HEK293 (cell line): ENCODE measurements around the gene PCDHGC4.

ENCODE experiments used
- CTCF ChIA-PET: fragments of 350-600 bp; formaldehyde crosslinking; extraction: SDS; loops from one replicate; lab custom pipeline; 2021; ENCODE audit warnings: antibody characterized with exemption; lab: Yijun Ruan, JAX
- POLR2A ChIA-PET: fragments of 300-600 bp; formaldehyde crosslinking; extraction: SDS; loops from one replicate; lab custom pipeline; 2020; ENCODE audit warnings: antibody characterized with exemption, inconsistent platforms; lab: Yijun Ruan, JAX
- H3K27ac ChIP-seq: fragments of 200-500 bp; sonication (Bioruptor generic); 2 replicates; pipeline ENCODE4 v1.5.1; 2014; ENCODE audit warnings: low read depth, low read length, control low read depth, inconsistent platforms; ENCODE audit errors: extremely low read depth
- H3K36me3 ChIP-seq, 2 experiments: fragments of 200-500 bp in 1 of 2; sonication (Bioruptor generic) in 1 of 2; 1 replicate in 1 of 2; 2 replicates in 1 of 2; pipeline ENCODE4 v1.5.1; 2014 to 2017; ENCODE audit warnings: inconsistent platforms in 2 of 2, low read length in 2 of 2; ENCODE audit not compliant: control insufficient read depth in 2 of 2, insufficient read depth in 1 of 2
- H3K4me1 ChIP-seq: fragments of 200-500 bp; sonication (Bioruptor generic); 2 replicates; pipeline ENCODE4 v1.5.1; 2014; ENCODE audit warnings: mild to moderate bottlenecking, low read length, inconsistent platforms; ENCODE audit not compliant: control insufficient read depth, insufficient read depth
- H3K4me3 ChIP-seq: 2 replicates; pipeline ENCODE4 v1.5.1; 2011; ENCODE audit warnings: low read depth, mild to moderate bottlenecking, control low read depth, low read length, moderate library complexity
- H3K9me3 ChIP-seq: fragments of 200-500 bp; sonication (Bioruptor generic); 2 replicates; pipeline ENCODE4 v1.5.1; 2014; ENCODE audit warnings: low read depth, low read length, inconsistent platforms; ENCODE audit not compliant: control insufficient read depth, insufficient read depth
- BCL11A ChIP-seq: fragments of 450-650 bp; formaldehyde crosslinking; IDR thresholded peaks from 2 replicates; pipeline ENCODE4 v1.5.1; 2016; ENCODE audit warnings: low read depth, missing biosample characterization, missing genetic modification characterization
- BCL6B ChIP-seq: fragments of 450-650 bp; formaldehyde crosslinking; IDR thresholded peaks from 2 replicates; pipeline ENCODE4 v1.5.1; 2017; ENCODE audit warnings: missing biosample characterization, missing genetic modification characterization
- KLF1 ChIP-seq: fragments of 450-650 bp; formaldehyde crosslinking; IDR thresholded peaks from 2 replicates; pipeline ENCODE4 v1.5.1; 2016; ENCODE audit warnings: missing biosample characterization, missing genetic modification characterization
- MZF1 ChIP-seq: fragments of 450-650 bp; formaldehyde crosslinking; IDR thresholded peaks from 2 replicates; pipeline ENCODE4 v1.5.1; 2017; ENCODE audit warnings: missing biosample characterization, missing genetic modification characterization, borderline replicate concordance
- RBAK ChIP-seq: fragments of 450-650 bp; formaldehyde crosslinking; IDR thresholded peaks from 2 replicates; pipeline ENCODE4 v1.5.1; 2016; ENCODE audit warnings: missing biosample characterization, missing genetic modification characterization
- ZBTB10 ChIP-seq: fragments of 450-650 bp; formaldehyde crosslinking; IDR thresholded peaks from 2 replicates; pipeline ENCODE4 v1.5.1; 2016; ENCODE audit warnings: missing biosample characterization, missing genetic modification characterization
- ZEB2 ChIP-seq: fragments of 450-650 bp; formaldehyde crosslinking; IDR thresholded peaks from 2 replicates; pipeline ENCODE4 v1.5.1; 2016; ENCODE audit warnings: missing biosample characterization, missing genetic modification characterization
- ZIC2 ChIP-seq: fragments of 450-650 bp; formaldehyde crosslinking; IDR thresholded peaks from 2 replicates; pipeline ENCODE4 v1.5.1; 2016; ENCODE audit warnings: missing biosample characterization, missing genetic modification characterization
- ZNF175 ChIP-seq: fragments of 450-650 bp; formaldehyde crosslinking; IDR thresholded peaks from 2 replicates; pipeline ENCODE4 v1.5.1; 2016; ENCODE audit warnings: missing biosample characterization, missing genetic modification characterization
- ZNF214 ChIP-seq: fragments of 450-650 bp; formaldehyde crosslinking; IDR thresholded peaks from 2 replicates; pipeline ENCODE4 v1.5.1; 2017; ENCODE audit warnings: missing biosample characterization, mild to moderate bottlenecking, missing genetic modification characterization, borderline replicate concordance
- ZNF221 ChIP-seq: fragments of 450-650 bp; formaldehyde crosslinking; IDR thresholded peaks from 2 replicates; pipeline ENCODE4 v1.5.1; 2017; ENCODE audit warnings: missing biosample characterization, missing genetic modification characterization, borderline replicate concordance
- ZNF23 ChIP-seq: fragments of 450-650 bp; formaldehyde crosslinking; IDR thresholded peaks from 2 replicates; pipeline ENCODE4 v1.5.1; 2016; ENCODE audit warnings: missing biosample characterization, missing genetic modification characterization, borderline replicate concordance
- ZNF26 ChIP-seq: fragments of 450-650 bp; formaldehyde crosslinking; IDR thresholded peaks from 2 replicates; pipeline ENCODE4 v1.5.1; 2016; ENCODE audit warnings: missing biosample characterization, missing genetic modification characterization
- ZNF280C ChIP-seq: fragments of 450-650 bp; formaldehyde crosslinking; IDR thresholded peaks from 2 replicates; pipeline ENCODE4 v1.5.1; 2016; ENCODE audit warnings: missing biosample characterization, missing genetic modification characterization
- ZNF404 ChIP-seq: fragments of 450-650 bp; formaldehyde crosslinking; IDR thresholded peaks from 2 replicates; pipeline ENCODE4 v1.5.1; 2017; ENCODE audit warnings: missing biosample characterization, missing genetic modification characterization
- ZNF423 ChIP-seq: fragments of 450-650 bp; formaldehyde crosslinking; IDR thresholded peaks from 2 replicates; pipeline ENCODE4 v1.5.1; 2016; ENCODE audit warnings: missing biosample characterization, missing genetic modification characterization
- ZNF449 ChIP-seq: fragments of 450-650 bp; formaldehyde crosslinking; IDR thresholded peaks from 2 replicates; pipeline ENCODE4 v1.5.1; 2017; ENCODE audit warnings: missing biosample characterization, mild to moderate bottlenecking, missing genetic modification characterization, moderate library complexity
- ZNF549 ChIP-seq: fragments of 450-650 bp; IDR thresholded peaks from 2 replicates; pipeline ENCODE4 v1.5.1; 2018; ENCODE audit warnings: missing biosample characterization, missing genetic modification characterization, mild to moderate bottlenecking, inconsistent platforms, moderate library complexity
- ZNF626 ChIP-seq: fragments of 450-650 bp; sonication (Bioruptor Pico); formaldehyde crosslinking; IDR thresholded peaks from 2 replicates; pipeline ENCODE4 v1.5.1; 2018; ENCODE audit warnings: missing biosample characterization, missing genetic modification characterization, inconsistent platforms
- ZNF776 ChIP-seq: fragments of 450-650 bp; formaldehyde crosslinking; IDR thresholded peaks from 2 replicates; pipeline ENCODE4 v1.5.0; 2017; ENCODE audit warnings: missing biosample characterization, missing genetic modification characterization, borderline replicate concordance
- ZNF830 ChIP-seq: fragments of 450-650 bp; IDR thresholded peaks from 2 replicates; pipeline ENCODE4 v1.5.0; 2018; ENCODE audit warnings: missing biosample characterization, missing genetic modification characterization, low read depth, mild to moderate bottlenecking, moderate library complexity
- ZSCAN30 ChIP-seq: fragments of 450-650 bp; IDR thresholded peaks from 2 replicates; pipeline ENCODE4 v1.5.1; 2018; ENCODE audit warnings: missing biosample characterization, mild to moderate bottlenecking, missing genetic modification characterization, moderate library complexity

PCDHGC4 gene

GRCh38 chr5:141486091-141486490 lies 1.3 kb downstream of the PCDHGC4 start (continued):
- no peak for TF ChIP-seq ZNF280C (tag by site-specific recombination)
- TF ChIP-seq ZIC2 (tag by site-specific recombination): no peak
- TF ChIP-seq ZNF404 (tag by site-specific recombination): no peak
- TF ChIP-seq ZNF221 (tag by site-specific recombination): no peak
- no peak for TF ChIP-seq ZNF626
- no peak for TF ChIP-seq ZNF830
- TF ChIP-seq ZNF776 (tag by site-specific recombination): no peak
- TF ChIP-seq RBAK (tag by site-specific recombination): no peak
- no peak for TF ChIP-seq ZNF423 (tag by site-specific recombination)
- no peak for TF ChIP-seq MZF1 (tag by site-specific recombination)

GRCh38 chr5:141487131-141487530 lies 2.3 kb downstream of the PCDHGC4 start:
- peaks cover 9% of the 10 kb centered on the region for H3K4me1 ChIP-seq
- no peak overlapping the region for H3K27ac ChIP-seq
- H3K4me3 ChIP-seq: no peak overlapping the region
- no peaks in the 10 kb centered on the region for H3K36me3 ChIP-seq
- TF ChIP-seq BCL11A (tag by site-specific recombination) (no peak), BCL6B (no peak), ZNF26 (tag by site-specific recombination) (no peak), ZNF214 (tag by site-specific recombination) (no peak), KLF1 (tag by site-specific recombination) (no peak), ZNF175 (no peak)
- TF ChIP-seq, all 188 proteins: peak for 0
- ChIA-PET CTCF (interaction anchor here (1.1 to 1.3 kb wide), 5 partner anchors 12 to 77 kb away, joined by 3 to 6 read pairs (median 3); partner anchors contain the start of gene PCDHGA12), POLR2A (interaction anchor here (1.0 kb wide), 1 partner anchor 90 kb away, joined by 3 read pairs; the partner anchor contains the start of gene PCDHGB5)
- H3K9me3 ChIP-seq: no peaks in the 10 kb centered on the region

GRCh38 chr5:141488591-141489561 lies 4.0 kb downstream of the PCDHGC4 start, which contains the start of gene PCDHGC5:
PCDHGC5 (plus strand) TSS chr5:141489081; CDS start chr5:141489241, 160 bp downstream.
- ChIA-PET CTCF (interaction anchor here (0.7 to 1.4 kb wide), 3 partner anchors 25 to 68 kb away, joined by 3 to 6 read pairs (median 5); partner anchors contain the start of gene PCDHGA11), POLR2A (interaction anchor here (0.6 to 1.7 kb wide), 3 partner anchors 10 to 40 kb away, joined by 3 read pairs; no protein-coding TSS in a partner anchor)
- H3K36me3 ChIP-seq: no peaks in the 10 kb centered on the region
- peaks cover 6% of the 10 kb centered on the region for H3K4me1 ChIP-seq
- H3K27ac ChIP-seq: no peak within 1 kb of the TSS
- H3K9me3 ChIP-seq: no peaks in the 10 kb centered on the region
- no peak within 1 kb of the TSS for H3K4me3 ChIP-seq
- TF ChIP-seq ZSCAN30 (tag by site-specific recombination): no peak
- TF ChIP-seq ZEB2 (tag by site-specific recombination): no peak
- no peak for TF ChIP-seq ZNF423 (tag by site-specific recombination)
- TF ChIP-seq ZNF23: no peak
- no peak for TF ChIP-seq ZNF549 (tag by site-specific recombination)
- no peak for TF ChIP-seq ZBTB10 (tag by site-specific recombination)
- TF ChIP-seq ZNF449: no peak
